RWPE2 (cell line): ENCODE measurements around the gene LRRC2.

ENCODE experiments used
- ATAC-seq: fragments of 200-7000 bp; cut with Tn5 transposase; 3 replicates; pipeline ENCODE4 v1.9.1; 2021; ENCODE audit warnings: low read depth
- DNase-seq: peaks from one replicate; pipeline ENCODE4 v3.0.0-alpha.2; 2020; ENCODE audit warnings: low spot score
- H3K27ac ChIP-seq: fragments of 450-650 bp; 2 replicates; pipeline ENCODE4 v1.5.1; 2017; ENCODE audit warnings: mild to moderate bottlenecking; ENCODE audit not compliant: poor library complexity, severe bottlenecking
- H3K27me3 ChIP-seq: fragments of 250-450 bp; sonication (Bioruptor Pico); 2 replicates; pipeline ENCODE4 v1.5.1; 2021; ENCODE audit warnings: mild to moderate bottlenecking, moderate library complexity; ENCODE audit not compliant: insufficient read depth, poor library complexity, severe bottlenecking
- H3K36me3 ChIP-seq: fragments of 250-450 bp; sonication (Bioruptor Pico); 2 replicates; pipeline ENCODE4 v1.5.1; 2020; ENCODE audit warnings: low read depth, mild to moderate bottlenecking, moderate library complexity
- H3K4me1 ChIP-seq: fragments of 250-450 bp; sonication (Bioruptor Pico); 2 replicates; pipeline ENCODE4 v1.5.1; 2021; ENCODE audit warnings: mild to moderate bottlenecking, moderate library complexity; ENCODE audit not compliant: insufficient read depth, poor library complexity, severe bottlenecking
- H3K4me3 ChIP-seq: fragments of 250-450 bp; sonication (Bioruptor Pico); 2 replicates; pipeline ENCODE4 v1.5.1; 2021; ENCODE audit warnings: mild to moderate bottlenecking, moderate library complexity; ENCODE audit not compliant: severe bottlenecking
- H3K9me3 ChIP-seq: fragments of 250-450 bp; sonication (Bioruptor Pico); 2 replicates; pipeline ENCODE4 v1.5.1; 2021; ENCODE audit warnings: mild to moderate bottlenecking, moderate library complexity; ENCODE audit not compliant: severe bottlenecking
- TF ChIP-seq, protein P1 (sequence below): fragments of 450-650 bp; IDR thresholded peaks from one replicate; pipeline ENCODE4 v1.5.1; 2017; ENCODE audit warnings: mild to moderate bottlenecking, moderate library complexity; ENCODE audit not compliant: poor library complexity, severe bottlenecking

The LRRC2 gene

DNA sequence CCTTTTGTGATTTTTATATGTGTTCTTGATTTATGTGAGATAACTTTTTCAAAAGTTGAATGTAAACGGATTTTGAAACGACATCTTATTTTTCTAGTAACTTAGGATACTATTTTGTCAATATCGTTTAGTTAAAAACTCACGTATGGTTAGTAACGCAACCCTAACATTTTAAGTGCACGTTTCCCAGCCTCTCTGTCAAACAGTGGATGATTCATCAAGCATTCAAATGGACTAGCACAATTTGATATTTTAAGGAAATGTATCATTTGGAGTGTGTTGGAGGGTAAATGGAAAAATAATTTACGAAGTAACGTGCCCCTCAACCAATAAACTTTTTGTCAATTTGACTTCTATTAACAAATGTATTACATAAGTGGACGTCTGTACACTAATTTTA, 45.0 kb downstream of the LRRC2 start:
- TF ChIP-seq, protein P1, sequence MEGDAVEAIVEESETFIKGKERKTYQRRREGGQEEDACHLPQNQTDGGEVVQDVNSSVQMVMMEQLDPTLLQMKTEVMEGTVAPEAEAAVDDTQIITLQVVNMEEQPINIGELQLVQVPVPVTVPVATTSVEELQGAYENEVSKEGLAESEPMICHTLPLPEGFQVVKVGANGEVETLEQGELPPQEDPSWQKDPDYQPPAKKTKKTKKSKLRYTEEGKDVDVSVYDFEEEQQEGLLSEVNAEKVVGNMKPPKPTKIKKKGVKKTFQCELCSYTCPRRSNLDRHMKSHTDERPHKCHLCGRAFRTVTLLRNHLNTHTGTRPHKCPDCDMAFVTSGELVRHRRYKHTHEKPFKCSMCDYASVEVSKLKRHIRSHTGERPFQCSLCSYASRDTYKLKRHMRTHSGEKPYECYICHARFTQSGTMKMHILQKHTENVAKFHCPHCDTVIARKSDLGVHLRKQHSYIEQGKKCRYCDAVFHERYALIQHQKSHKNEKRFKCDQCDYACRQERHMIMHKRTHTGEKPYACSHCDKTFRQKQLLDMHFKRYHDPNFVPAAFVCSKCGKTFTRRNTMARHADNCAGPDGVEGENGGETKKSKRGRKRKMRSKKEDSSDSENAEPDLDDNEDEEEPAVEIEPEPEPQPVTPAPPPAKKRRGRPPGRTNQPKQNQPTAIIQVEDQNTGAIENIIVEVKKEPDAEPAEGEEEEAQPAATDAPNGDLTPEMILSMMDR = no peak
- H3K36me3 ChIP-seq = no peaks in the 10 kb centered on the region
- H3K4me3 ChIP-seq = no peak overlapping the region
- H3K27ac ChIP-seq = no peak overlapping the region
- no peaks in the 10 kb centered on the region for H3K27me3 ChIP-seq
- H3K9me3 ChIP-seq = no peaks in the 10 kb centered on the region
- ATAC-seq (no peak), DNase-seq (no peak)
- H3K4me1 ChIP-seq = peaks cover 24% of the 10 kb centered on the region

- peak; percentile 54; the same call in 2 of the 3 replicates for ATAC-seq
- H3K36me3 ChIP-seq = no peaks in the 10 kb centered on the region
- no peak for DNase-seq
- H3K27me3 ChIP-seq = no peaks in the 10 kb centered on the region
- H3K4me3 ChIP-seq = no peak overlapping the region
- H3K27ac ChIP-seq = no peak overlapping the region
- no peaks in the 10 kb centered on the region for H3K9me3 ChIP-seq
- H3K4me1 ChIP-seq = peaks cover 26% of the 10 kb centered on the region
- TF ChIP-seq, protein P1 = no peak
Observed at GRCh38 chr3:46520531-46520930, 45.6 kb downstream of the LRRC2 start.

GRCh38 chr3:46519952-46520351, 46.1 kb downstream of the LRRC2 start:
- H3K27me3 ChIP-seq = no peaks in the 10 kb centered on the region
- TF ChIP-seq, protein P1 = no peak
- H3K9me3 ChIP-seq = no peaks in the 10 kb centered on the region
- DNase-seq = no peak
- H3K36me3 ChIP-seq = no peaks in the 10 kb centered on the region
- H3K4me3 ChIP-seq = no peak overlapping the region
- H3K4me1 ChIP-seq = peaks cover 26% of the 10 kb centered on the region
- no peak overlapping the region for H3K27ac ChIP-seq
- ATAC-seq = no peak

DNA sequence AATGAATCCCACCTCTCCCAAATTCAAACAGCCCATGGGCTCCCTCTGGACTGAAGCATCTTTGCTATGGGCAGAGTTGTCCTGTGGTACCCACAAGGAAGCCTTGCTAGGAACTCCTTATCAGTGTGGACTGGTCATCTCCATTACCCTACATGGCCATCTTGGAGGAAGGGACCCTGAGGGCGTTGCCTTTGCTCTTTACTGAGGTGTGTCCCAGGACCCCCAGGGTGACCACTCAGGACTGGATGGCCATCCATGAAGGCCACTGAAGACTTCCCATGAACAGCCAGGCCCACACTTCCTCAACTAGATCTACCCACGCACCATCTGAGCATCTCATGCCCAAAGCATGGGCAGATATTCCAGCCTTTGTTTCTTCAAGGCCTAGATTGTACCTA, 48.3 kb downstream of the LRRC2 start:
- Histone ChIP-seq H3K36me3 (no peaks in the 10 kb centered on the region), H3K4me1 (peaks cover 26% of the 10 kb centered on the region), H3K27ac (peak overlapping the region; percentile 84), H3K27me3 (no peaks in the 10 kb centered on the region), H3K4me3 (no peak overlapping the region), H3K9me3 (no peaks in the 10 kb centered on the region)
- TF ChIP-seq, protein P1 = no peak
- ATAC-seq = no peak
- DNase-seq = no peak

- peak; percentile 93 for ATAC-seq
- H3K36me3 ChIP-seq = no peaks in the 10 kb centered on the region
- H3K27ac ChIP-seq = peak overlapping the region; percentile 84
- TF ChIP-seq, protein P1 = no peak
- peaks cover 26% of the 10 kb centered on the region for H3K4me1 ChIP-seq
- H3K4me3 ChIP-seq = no peak overlapping the region
- H3K9me3 ChIP-seq = no peaks in the 10 kb centered on the region
- no peaks in the 10 kb centered on the region for H3K27me3 ChIP-seq
- no peak for DNase-seq
Observed at GRCh38 chr3:46517016-46517783, 48.9 kb downstream of the LRRC2 start.
